Measurements from ENCODE around the gene AP2B1.
"Not testable (repeated sequence)": the region's sequence is repeated elsewhere in the genome, so short reads cannot be mapped to it uniquely, and the experiment has no call there.

Gene AP2B1

DNA sequence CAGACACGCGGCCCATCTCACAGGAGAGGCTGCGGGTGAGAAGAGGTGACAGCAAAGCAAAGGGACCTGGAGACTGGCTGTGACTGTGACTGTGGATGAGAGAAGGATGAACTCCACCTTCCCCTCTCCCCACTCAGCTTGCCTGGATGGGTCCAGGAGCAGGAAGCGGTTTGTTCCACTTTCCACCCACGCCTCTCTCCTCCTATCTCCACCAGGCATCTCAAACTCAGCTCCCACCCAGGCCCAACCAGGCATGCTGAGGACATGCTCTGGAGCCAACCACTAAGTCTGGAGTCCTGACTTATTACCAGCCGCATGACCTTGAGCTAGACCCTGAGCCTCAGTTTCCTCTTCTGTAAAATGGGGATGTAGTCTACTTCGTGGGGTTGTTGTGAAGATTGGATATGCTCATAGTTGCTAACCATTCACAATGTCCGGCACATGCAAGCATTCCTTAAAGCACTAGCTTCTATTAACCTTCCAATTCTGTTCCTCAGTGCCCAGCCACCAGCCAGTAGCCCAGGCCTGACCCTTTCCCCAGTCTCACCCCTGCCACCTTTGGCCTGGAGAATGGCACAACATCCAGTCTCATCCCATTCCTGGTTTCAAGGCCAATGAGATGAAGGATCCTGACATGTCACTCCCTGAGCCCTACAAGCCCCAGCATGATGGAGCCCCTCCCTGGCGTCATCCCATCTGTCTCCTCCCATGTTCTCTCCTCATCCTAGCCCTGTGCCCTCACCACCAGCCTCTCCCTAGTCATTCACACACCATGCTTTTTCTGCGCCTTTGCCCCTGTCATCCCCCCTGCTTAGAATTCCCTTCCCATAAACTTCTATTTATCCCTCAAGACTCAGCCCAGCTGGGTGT, 163.6 kb downstream of the AP2B1 start:
- DNase-seq, result no peak

DNA sequence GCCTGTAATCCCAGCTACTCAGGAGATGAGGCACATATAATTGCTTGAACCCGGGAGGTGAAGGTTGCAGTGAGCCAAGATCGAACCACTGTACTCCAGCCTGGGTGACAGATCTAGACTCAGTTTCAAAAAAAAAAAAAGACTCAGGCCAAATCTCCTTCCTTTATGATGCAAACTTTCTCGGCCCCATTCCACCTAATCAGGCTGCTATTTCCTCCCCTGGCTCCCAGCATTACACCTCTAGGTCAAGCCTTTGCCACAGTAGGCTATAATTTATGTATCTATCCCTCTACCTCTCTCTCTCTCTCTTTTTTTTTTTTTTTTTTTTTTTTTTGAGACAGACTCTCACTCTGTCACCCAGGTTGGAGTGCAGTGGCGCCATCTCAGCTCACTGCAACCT, 164.4 kb downstream of the AP2B1 start:
- not testable (repeated sequence) for DNase-seq

GRCh38 chr17:35752471-35752870, 165.3 kb downstream of the AP2B1 start:
- DNase-seq, result no peak

DNA sequence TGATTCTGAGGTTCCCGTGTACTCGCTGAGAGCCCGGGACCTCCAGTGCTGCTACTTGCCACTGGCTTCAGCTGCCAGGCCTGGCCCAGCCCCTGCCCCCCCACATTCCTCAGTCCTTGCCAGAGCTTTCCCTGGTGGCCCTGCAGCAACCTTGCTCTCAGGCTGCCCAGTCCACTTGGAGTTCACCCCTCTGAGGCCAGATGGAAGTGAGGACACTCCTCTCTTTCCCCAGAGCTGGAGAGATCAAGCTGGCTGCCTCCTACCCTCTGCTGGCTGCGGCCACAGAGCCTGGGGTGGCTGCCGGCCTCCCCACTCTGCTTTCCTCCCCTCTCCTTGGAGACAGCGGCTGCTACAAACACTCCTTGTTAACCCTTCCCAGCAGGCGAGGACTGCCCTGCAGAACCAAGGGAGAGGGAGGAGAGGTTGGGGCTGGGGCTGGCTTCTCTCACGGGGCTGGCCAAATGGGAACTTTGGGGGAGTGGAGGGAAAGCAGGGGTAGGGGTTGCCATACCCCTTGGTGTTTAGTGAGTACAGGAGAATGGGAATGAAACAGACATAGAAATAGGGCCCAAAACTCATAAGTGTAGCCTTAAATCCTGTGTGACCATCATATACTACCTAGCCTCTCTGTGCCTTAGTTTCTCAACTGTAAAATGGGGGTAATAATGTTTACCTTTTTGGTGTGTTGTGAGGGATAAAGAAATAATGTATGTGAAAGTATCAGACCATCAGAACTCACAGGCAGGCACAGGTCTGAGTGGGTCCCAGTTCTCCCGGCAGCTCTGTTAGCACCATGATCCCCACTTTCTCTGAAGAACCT, 166.0 kb downstream of the AP2B1 start, which contains the start of gene GAS2L2:
Gene GAS2L2, minus strand, starts transcription at position 295 of the 820 bp plus-strand sequence. CDS start 389 bp downstream, outside the sequence.
- DNase-seq, result no peak

GRCh38 chr17:35757243-35757642, 170.1 kb downstream of the AP2B1 start:
- DNase-seq, result no peak

DNA sequence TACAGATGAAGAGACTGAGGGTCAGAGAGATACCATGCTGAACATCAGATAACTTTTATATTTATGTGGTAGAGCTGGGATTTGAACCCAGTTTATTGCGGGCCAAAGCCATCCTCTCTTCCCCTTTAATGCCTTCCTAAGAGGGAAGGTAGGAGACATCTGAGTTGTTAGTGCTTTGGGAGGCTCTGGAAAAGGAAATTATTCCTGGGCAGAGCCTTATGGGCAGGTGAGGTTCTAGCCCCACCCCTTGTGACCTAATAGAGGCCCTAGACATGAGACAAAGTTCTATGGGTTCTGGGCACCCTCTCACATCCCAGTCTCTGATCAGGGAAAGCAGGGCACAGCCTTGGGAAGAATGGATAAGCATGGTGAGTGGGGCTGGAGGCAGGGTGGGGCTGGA, 173.5 kb downstream of the AP2B1 start, which contains the start of gene C17orf50:
Gene C17orf50, plus strand, starts transcription at position 301 of the 400 bp plus-strand sequence. Its CDS starts 55 bp downstream, at position 356.
- DNase-seq, result no peak

- DNase-seq, result no peak
Observed at GRCh38 chr17:35761601-35762000, 174.5 kb downstream of the AP2B1 start.

- DNase-seq, result no peak
Observed at GRCh38 chr17:35763767-35764122, 176.6 kb downstream of the AP2B1 start.

DNA sequence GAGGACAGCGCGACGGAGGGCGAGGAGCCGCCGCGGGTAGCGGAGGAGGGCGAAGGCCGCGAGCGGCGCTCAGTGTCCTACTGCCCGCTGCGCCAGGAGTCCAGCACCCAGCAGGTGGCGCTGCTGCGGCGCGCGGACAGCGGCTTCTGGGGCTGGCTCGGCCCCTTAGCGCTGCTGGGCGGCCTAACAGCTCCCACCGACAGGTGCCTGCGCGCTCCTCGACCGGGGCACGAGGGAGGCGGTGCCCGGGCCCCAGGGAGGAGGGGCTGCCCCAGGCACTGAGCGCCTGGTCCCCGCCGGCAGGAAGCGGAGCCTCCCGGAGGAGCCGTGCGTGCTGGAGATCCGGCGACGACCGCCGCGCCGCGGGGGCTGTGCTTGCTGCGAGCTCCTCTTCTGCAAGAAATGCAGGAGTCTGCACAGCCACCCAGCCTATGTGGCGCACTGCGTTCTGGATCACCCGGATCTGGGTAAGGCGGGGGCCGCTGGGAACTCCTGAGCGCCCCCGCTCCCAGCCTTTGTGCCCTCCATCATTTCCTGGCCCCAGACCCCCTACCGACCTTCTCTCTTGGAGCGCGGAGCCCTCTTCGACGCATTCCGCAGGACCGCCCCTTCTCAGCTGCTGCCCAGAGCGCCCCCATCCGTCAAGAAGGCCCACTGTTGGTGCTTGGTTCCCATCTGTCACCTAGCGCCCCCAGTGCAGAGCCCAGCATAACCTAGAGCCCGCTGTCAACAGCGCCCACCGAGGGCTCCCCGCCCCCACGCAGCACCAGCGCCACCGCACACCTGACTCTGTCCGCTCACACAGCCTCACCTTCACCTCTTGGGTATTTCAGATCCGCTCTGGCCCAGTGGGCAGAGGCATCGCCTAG, 177.2 kb downstream of the AP2B1 start:
- peak; percentile 72 to 88 (median 82) for DNase-seq

DNA sequence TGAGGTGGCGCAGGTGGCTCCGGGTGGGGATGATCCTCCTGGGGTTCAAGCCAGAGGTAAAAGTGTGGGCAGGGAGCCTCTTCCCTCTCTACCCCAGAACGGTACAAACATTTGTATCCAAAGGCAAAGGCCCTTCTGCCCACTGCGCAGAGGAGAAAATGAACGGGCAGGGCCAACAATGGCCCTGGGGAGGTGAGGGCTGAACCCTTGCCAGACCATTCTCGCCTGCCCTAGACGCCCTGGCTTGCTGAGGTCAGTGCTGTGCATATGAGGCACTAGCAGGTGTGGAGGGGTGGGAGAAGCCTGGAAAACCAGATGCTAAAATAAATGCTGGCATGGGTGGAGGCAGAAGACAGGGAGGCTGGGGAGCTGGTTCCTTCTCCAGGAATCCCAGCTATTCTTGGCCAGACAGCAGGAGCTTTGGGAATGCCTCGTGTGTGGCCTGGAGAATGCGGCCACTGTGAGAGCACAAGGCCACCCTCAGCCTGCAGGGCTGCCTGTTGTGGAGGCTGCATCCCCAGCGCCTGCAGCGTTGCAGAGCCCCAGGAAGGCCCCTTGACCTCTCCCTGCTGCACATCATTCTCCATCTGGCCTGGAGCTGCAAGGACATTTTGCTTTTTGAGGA, 178.1 kb downstream of the AP2B1 start:
- DNase-seq, result no peak

GRCh38 chr17:35765756-35766488, 178.8 kb downstream of the AP2B1 start:
- DNase-seq, result no peak

DNA sequence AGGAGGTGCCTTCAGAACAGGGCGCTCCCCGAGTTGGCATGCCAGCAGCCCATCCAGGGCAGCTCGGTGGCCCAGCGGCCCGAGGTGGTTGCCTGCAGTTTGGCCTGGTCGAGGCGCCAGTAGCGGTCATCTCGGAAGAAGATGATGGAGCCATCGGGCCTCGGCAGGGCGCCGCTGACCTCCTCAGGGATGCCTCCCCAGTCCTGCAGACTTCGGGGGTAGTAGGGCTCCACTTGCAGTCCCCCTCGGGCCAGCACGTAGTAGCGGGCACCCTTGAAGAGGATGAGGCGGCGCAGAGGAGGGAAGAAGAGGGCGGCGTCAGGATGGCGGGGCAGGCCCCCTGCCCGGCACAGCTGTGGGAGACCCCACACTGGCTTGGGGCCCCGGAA, 179.4 kb downstream of the AP2B1 start:
- DNase-seq, result no peak

DNA sequence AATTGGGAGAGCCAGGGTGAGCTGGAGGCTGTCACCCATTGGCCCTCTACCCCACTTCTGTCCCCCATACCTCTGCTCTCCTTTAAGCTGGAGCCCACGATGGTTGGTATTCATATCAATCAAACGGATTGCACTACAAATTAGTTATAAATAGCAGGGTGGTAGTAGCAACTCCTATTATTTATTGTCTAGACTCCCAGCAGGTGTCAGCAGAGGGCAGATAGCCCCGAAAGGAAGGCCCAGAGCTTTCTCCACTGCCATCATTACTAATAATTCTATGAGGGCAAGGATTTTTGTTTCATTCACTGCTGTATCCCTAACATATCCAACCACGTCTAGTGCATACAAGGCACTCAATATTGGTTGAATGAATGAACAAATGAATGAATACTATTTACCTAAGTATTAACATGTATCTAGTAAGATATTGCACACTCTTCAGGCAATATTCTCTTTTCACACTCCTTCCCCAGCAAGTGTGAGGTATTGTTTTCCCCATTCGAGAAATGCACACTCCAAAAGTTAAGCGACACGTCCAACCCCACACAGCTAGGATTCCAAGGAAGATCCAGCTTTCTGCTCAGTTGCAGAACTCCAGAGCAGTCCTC, 179.9 kb downstream of the AP2B1 start:
- peak in 3 of 6 experiments; percentile 5 to 27 (median 7) for DNase-seq

GRCh38 chr17:35768797-35769196, 181.7 kb downstream of the AP2B1 start:
- DNase-seq, result no peak

DNA sequence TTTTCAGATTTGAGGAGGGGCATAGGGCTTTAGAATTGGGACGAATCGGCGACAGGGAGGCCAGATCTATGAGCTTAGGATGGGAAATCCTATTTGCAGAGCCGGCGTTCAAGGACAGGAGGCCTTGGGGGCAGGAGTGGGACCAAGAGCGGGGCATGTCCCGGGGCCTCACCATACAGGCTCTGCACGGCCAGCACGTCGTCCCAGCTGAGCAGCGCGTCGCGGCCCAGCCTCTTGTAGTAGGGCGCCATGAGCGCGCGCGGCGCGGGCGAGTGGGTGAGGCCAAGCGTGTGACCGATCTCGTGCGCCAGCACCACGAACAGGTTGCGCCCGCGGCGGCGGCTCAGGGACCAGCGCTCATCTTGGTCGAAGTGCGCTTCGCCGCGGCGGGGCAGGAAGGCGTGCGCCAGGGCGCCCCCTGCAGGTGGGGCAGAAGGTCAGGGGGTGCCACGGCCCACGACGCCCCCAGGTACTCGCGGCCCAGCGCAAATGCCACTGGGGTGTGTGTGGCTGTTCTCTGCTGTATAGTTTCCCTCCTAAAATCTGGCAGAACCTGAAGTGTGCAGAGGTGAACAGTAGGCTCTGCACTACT, 182.9 kb downstream of the AP2B1 start:
- no peak for DNase-seq

DNA sequence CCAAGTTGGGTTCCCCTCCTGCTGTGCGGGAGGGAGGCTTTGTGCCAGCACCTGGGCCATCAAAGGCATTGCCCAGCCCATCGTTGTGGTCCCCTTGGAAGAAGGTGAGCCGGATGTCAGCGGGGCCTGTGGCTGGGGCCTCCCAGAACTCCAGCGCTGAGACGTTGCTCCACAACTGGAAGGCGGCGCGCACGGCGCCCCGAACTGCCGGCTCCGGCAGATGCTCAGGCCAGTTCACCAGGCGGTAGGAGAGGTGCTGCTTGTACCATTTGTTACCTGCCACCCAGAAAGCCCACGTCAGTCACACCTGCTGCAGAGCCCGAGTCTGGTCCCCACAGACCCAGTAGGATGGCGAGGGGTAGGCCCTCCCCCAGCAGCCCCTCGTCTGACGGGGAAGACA, 186.0 kb downstream of the AP2B1 start:
- DNase-seq, result no peak

- DNase-seq, result no peak
Observed at GRCh38 chr17:35773679-35774425, 186.7 kb downstream of the AP2B1 start.

DNA sequence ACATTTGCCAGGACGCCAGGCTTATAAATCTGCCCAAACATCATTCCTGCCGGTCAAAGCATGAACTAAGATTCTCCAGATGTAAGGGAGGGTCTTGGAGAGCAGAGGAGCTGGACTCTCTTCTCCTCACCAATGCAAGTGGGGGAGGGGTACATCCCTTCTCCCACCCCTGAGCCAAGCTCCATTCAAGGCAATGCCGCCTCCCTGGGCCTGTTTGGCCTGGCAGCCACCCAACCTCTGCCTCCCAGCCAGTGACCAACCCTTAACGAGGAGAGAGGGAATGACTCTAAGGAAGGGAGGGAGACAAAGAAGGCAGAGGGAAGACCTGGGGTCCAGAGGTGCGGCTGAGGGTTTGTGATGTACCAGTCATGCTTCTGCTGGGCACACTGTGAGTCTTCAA, 187.4 kb downstream of the AP2B1 start:
- DNase-seq, result no peak

GRCh38 chr17:35775039-35775438, 187.9 kb downstream of the AP2B1 start:
- no peak for DNase-seq

GRCh38 chr17:35775583-35775982, 188.5 kb downstream of the AP2B1 start:
- DNase-seq, result no peak
